Measurements from ENCODE around the gene HNRNPLL. TPM values are rescaled to one million over a fixed set of nuclear protein-coding genes. Genes with fewer than 3 reads are reported as not detected.
A peak's percentile ranks its signal among the peaks of the same experiment; 100 is the strongest.

Gene HNRNPLL
- total and polyA plus RNA-seq, 2 of the 8 experiments (the other 6 are each of a cell fraction or from before 2014, with no cell fraction given): 18.6 to 69.3 TPM

- Histone ChIP-seq H4K8ac (ENCODE audit: extremely low read depth, insufficient read depth, low read length) (no peak overlapping the region), H4K91ac (replicated peaks; ENCODE audit: insufficient read length, low read length) (no peak overlapping the region), H3K79me1 (ENCODE audit: low read depth, low read length) (no peaks in the 10 kb centered on the region), H3K18ac (ENCODE audit: extremely low read depth, low read length) (no peak overlapping the region), H3K27ac (ENCODE audit: low read depth, low read length) (no peak overlapping the region), H3K23ac (ENCODE audit: insufficient read length) (no peak overlapping the region), H3K23me2 (ENCODE audit: low read depth, low read length) (no peaks in the 10 kb centered on the region), H2BK120ac (replicated peaks; ENCODE audit: low read depth, low read length) (no peak overlapping the region), H2AK5ac (ENCODE audit: low read depth, low read length) (no peak overlapping the region), H3K4ac (replicated peaks; ENCODE audit: insufficient read length, low read depth, low read length) (no peak overlapping the region), H2BK15ac (ENCODE audit: low read length) (no peak overlapping the region), H4K5ac (ENCODE audit: insufficient read length, low read depth, low read length) (no peak overlapping the region), H3K14ac (ENCODE audit: insufficient read length) (no peak overlapping the region), H2BK20ac (ENCODE audit: low read length) (no peak overlapping the region), H3K36me3 (ENCODE audit: control insufficient read depth in 2 of 4, insufficient read depth in 4 of 4, low read length in 3 of 4) (no peaks in the 10 kb centered on the region), H2AFZ (ENCODE audit: low read length) (0 out of 2 replicates have a peak overlapping the region, but pooled peaks have one; percentile 70), H3K9me3 (ENCODE audit: insufficient read depth in 2 of 2, low read depth in 1 of 2, low read length in 1 of 2) (0 out of 4 replicates have a peak, but pooled peaks cover 0 to 4% of the 10 kb centered on the region in 2 experiments), H2BK12ac (ENCODE audit: low read depth, low read length) (no peak overlapping the region), H3K9ac (replicated peaks in 1 of 4; ENCODE audit: extremely low read depth in 1 of 4, low read depth in 3 of 4, low read length in 3 of 4) (no peak overlapping the region), H2BK5ac (ENCODE audit: low read depth, low read length) (no peak overlapping the region), H3K4me3 (ENCODE audit: extremely low read depth in 1 of 4, insufficient read depth in 2 of 4, low read depth in 3 of 4, low read length in 4 of 4) (no peak overlapping the region), H3K79me2 (ENCODE audit: control insufficient read depth in 1 of 2, insufficient read depth in 2 of 2, low read length in 2 of 2) (no peaks in the 10 kb centered on the region), H3K4me2 (ENCODE audit: insufficient read depth in 1 of 2, low read depth in 2 of 2, low read length in 2 of 2) (no peak overlapping the region), H3K27me3 (replicated peaks in 1 of 4; ENCODE audit: control insufficient read depth in 3 of 4, extremely low read depth in 1 of 4, insufficient read depth in 3 of 4, low read length in 3 of 4) (no peaks in the 10 kb centered on the region), H4K20me1 (replicated peaks in 1 of 2; ENCODE audit: control insufficient read depth in 1 of 2, insufficient read depth in 2 of 2, low read length in 2 of 2) (no peaks in the 10 kb centered on the region), H3K56ac (replicated peaks; ENCODE audit: insufficient read length, low read depth, low read length) (no peak overlapping the region), H3K4me1 (replicated peaks in 1 of 4; ENCODE audit: control insufficient read depth in 3 of 4, insufficient read depth in 4 of 4, low read length in 3 of 4) (no peaks in the 10 kb centered on the region)
- DNase-seq (ENCODE audit: low read depth in 1 of 2, low spot score in 2 of 2): no peak
- 88% methylated on average over 7 of the region's 7 CpGs; no CpG with 5 or more reads in 1 of the 2 experiments for WGBS, 2 experiments (ENCODE audit: extremely low coverage in 1 of 2, insufficient coverage in 1 of 2, insufficient read length in 1 of 2, insufficient replicate concordance in 2 of 2, low coverage in 1 of 2, low lambda C conversion rate in 2 of 2, missing lambda C conversion rate in 1 of 2)
- ChIA-PET CTCF (ENCODE audit: partially characterized antibody) (interaction anchor here (0.6 to 3.1 kb wide), 6 partner anchors 9 to 127 kb away, joined by 3 to 11 read pairs (median 4); partner anchors contain the start of gene HNRNPLL), POLR2A (ENCODE audit: partially characterized antibody) (interaction anchor here (0.7 to 2.4 kb wide), 3 partner anchors 19 to 125 kb away, joined by 3 to 6 read pairs (median 3); partner anchors contain the start of gene SRSF7)
- FAIRE-seq: no peak
- TF ChIP-seq SIN3A (conservative IDR thresholded peaks at IDR 0.05 in 1 of 2, IDR thresholded peaks at IDR 0.05 in 1 of 2; ENCODE audit: low read depth in 1 of 2, low read length in 2 of 2) (no peak), KDM4A (IDR thresholded peaks at IDR 0.05; ENCODE audit: low read depth, low read length, severe bottlenecking) (no peak), CEBPB (IDR thresholded peaks at IDR 0.05; ENCODE audit: low read depth, low read length) (no peak), RAD21 (IDR thresholded peaks at IDR 0.05 in 1 of 2, conservative IDR thresholded peaks at IDR 0.05 in 1 of 2; ENCODE audit: low read depth in 2 of 2, low read length in 2 of 2) (no peak), POLR2A (IDR thresholded peaks at IDR 0.05; ENCODE audit: control extremely low read depth in 1 of 2, low read depth in 2 of 2, low read length in 2 of 2) (no peak), YY1 (IDR thresholded peaks at IDR 0.05; ENCODE audit: low read depth, low read length) (no peak), JUN (IDR thresholded peaks at IDR 0.05; ENCODE audit: low read depth, low read length) (no peak), GABPA (IDR thresholded peaks at IDR 0.05; ENCODE audit: borderline replicate concordance, insufficient read depth, low read length) (no peak), SP2 (IDR thresholded peaks at IDR 0.05; ENCODE audit: low read length) (no peak), ATF2 (IDR thresholded peaks at IDR 0.05; ENCODE audit: low read length) (no peak), BRCA1 (IDR thresholded peaks at IDR 0.05; ENCODE audit: low read depth, low read length) (no peak)
Measured at GRCh38 chr2:38626326-38627035, 23.8 kb upstream of the HNRNPLL start.

Data from H1 (cell line).